Head of caudate nucleus (tissue), 42 donors: ENCODE measurements around the gene NUPR2.
"Not testable (repeated sequence)": the region's sequence is repeated elsewhere in the genome, so short reads cannot be mapped to it uniquely, and the experiment has no call there.

Experiments used
- DNase-seq, 42 donors: peaks; one replicate each; pipeline versions ENCODE4 v3.0.0 to v3.0.0-alpha.2; 2020 to 2021; ENCODE audit warnings: mixed read lengths in 7 of 42
- intact Hi-C: fragments of 100-400 bp; cut with DNase I; formaldehyde crosslinking; loops from one replicate; pipeline ENCODE4 v1.15.0; 2022

Gene NUPR2

DNA sequence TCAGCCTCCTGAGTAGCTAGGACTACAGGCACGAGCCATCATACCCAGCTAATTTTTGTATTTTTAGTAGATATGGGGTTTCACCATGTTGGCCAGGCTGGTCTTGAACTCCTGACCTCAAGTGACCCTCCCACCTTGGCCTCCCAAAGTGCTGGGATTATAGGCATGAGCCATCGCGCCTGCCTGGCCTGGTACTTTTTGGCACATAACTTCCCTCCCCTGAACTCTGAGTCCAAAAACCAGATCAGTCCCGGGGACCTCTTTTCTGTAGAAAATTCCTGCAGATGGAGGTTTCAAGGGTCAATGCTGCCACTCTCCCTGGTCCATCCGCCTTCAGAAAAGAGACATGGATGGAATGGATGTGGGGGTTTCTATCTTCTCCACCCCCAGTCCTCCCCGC lies 23.8 kb downstream of the NUPR2 start:
- DNase-seq, intact Hi-C loops: not testable (repeated sequence)

- peak in 35 of 42 donors; percentile 9 to 82 (median 51) for DNase-seq
- intact Hi-C loops: no loop called here
These were observed 24.6 kb downstream of the NUPR2 start for GRCh38 chr7:56091591-56091990.

GRCh38 chr7:56087445-56087844 lies 28.8 kb downstream of the NUPR2 start:
- DNase-seq: peak in 1 of 42 donors; percentile 10
- intact Hi-C loops: no loop called here

DNA sequence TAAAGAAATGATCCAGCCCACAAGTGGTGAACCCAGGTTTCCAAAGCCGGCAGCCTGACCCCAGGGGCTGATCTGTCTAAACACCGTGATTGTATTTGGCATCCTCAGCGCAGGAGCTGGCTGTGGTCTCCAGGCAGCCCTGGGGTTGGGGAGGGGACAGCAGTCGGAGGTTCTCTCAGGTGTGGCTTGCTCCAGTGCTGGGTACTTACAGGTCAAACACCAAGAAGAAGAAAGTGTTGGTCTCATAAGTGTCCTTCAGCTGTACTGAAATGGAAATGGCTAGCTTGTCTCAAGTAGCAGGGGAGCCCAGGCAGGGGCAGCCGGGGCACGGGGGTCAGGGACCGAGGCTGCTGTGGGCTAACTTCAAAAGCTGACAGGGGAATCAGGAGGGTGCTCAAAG lies 29.5 kb downstream of the NUPR2 start:
- peak in 1 of 42 donors; percentile 22 for DNase-seq
- intact Hi-C loops: no loop called here

- intact Hi-C loops: no loop called here
- peak in 41 of 42 donors; percentile 37 to 86 (median 67) for DNase-seq
These were observed 32.9 kb downstream of the NUPR2 start for GRCh38 chr7:56083150-56083785.

- peak in 2 of 42 donors; percentile 22 to 30 for DNase-seq
These were observed 34.4 kb downstream of the NUPR2 start for GRCh38 chr7:56081626-56082340.

DNA sequence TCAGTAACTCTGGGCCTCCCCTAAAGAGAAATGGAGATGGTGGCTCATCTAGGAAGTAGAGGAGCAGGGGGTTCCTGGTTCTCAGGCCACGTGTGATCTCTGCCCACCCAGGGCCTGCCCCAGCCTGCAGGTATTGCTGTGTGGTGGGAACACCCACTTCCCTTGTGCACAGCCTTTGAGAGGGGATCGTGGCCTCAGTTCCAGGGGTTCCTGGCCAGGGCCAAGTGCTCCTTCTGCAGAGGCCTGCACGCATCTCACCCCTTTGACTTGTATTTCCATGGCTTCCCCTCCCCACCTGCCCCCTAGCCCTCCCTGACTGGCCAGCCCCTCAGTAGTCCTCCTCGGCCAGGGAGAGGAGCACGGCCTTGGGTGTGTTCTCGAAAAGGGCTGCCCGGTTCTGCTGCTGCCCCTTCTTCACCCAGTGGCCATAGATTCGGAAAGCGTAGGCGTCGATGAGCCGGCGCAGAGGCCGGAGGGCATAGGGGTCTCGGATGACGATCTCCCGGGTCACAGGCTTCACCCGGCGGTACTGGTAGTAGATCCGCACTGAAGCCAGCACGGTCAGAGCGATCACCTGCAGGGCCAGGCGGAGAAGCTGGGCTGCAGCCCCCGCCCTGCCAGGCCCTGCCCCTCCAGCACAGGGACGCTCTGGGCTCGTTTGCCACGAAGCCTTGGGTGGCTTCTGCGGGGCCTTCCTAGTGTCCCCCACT lies 35.3 kb downstream of the NUPR2 start:
- intact Hi-C loops: not testable (repeated sequence)
- peak in 1 of 42 donors; percentile 3 for DNase-seq

More at GRCh38 chr7:56081626-56082340, 34.4 kb downstream of the NUPR2 start:
- intact Hi-C loops: no loop called here

DNA sequence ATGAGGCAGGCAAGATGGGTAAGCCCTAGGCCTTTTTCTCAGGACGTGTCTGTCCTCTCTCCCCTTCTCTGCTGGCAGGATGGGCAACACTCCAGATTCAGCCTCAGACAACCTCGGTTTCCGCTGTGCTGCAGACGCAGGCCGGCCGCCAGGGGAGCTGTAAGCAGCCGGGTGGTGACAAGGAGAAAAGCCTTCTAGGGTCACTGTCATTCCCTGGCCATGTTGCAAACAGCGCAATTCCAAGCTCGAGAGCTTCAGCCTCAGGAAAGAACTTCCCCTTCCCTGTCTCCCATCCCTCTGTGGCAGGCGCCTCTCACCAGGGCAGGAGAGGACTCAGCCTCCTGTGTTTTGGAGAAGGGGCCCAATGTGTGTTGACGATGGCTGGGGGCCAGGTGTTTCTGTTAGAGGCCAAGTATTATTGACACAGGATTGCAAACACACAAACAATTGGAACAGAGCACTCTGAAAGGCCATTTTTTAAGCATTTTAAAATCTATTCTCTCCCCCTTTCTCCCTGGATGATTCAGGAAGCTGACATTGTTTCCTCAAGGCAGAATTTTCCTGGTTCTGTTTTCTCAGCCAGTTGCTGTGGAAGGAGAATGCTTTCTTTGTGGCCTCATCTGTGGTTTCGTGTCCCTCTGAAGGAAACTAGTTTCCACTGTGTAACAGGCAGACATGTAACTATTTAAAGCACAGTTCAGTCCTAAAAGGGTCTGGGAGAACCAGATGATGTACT lies 36.6 kb downstream of the NUPR2 start:
- intact Hi-C loops: loop anchor here (5.0 kb wide), 2 partner anchors 72 to 437 kb away; no protein-coding TSS in a partner anchor
- peak; percentile 64 to 93 (median 85) for DNase-seq

DNA sequence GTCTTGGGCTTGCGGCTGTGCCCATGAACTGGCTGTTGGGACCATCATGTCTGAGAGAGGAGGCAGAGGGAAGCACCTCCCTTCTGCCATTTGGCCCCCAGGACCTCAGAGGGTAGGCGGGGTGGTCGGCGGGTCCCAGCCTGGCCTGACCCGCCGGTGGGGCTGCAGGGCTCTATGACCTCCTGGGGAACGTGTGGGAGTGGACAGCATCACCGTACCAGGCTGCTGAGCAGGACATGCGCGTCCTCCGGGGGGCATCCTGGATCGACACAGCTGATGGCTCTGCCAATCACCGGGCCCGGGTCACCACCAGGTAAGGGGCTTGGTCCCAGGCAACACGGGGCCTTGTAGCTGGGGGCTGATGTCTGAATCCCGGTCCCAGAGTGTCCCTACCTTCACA lies 38.0 kb downstream of the NUPR2 start:
- intact Hi-C loops: loop anchor here (5.0 kb wide), 2 partner anchors 71 to 436 kb away; no protein-coding TSS in a partner anchor

GRCh38 chr7:56077681-56078080 lies 38.5 kb downstream of the NUPR2 start:
- DNase-seq: peak in 2 of 42 donors; percentile 5 to 29
- intact Hi-C loops: loop anchor here (5.0 kb wide), 2 partner anchors 70 to 435 kb away; no protein-coding TSS in a partner anchor

More for the DNA sequence above, 38.0 kb downstream of the NUPR2 start:
- DNase-seq: peak in 2 of 42 donors; percentile 15 to 42

DNA sequence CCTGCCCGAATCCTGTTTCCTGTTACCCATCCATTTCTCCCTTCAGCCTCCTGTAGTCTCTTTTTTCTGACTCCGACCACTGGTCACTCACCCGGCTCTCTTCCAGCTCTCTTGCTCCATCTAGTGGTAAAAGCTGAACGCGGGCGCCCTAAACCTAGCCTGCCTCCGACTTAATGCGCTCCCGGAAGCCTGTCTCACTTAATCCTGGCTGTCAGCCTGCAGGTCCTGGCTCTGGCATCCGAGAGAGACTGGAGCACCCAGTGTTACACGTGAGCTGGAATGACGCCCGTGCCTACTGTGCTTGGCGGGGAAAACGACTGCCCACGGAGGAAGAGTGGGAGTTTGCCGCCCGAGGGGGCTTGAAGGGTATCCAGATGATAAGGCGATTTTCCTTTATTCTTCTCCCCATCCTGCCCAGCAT lies 41.8 kb downstream of the NUPR2 start:
- intact Hi-C loops: no loop called here
- DNase-seq: peak; percentile 45 to 90 (median 76)

GRCh38 chr7:56066376-56066775 lies 49.8 kb downstream of the NUPR2 start:
- intact Hi-C loops: not testable (repeated sequence)
- DNase-seq: peak in 2 of 42 donors; percentile 14 to 22
